Glomerular endothelial cell (primary cell): ENCODE data around the gene TFG. TPM values are rescaled to one million over a fixed set of nuclear protein-coding genes. Genes with fewer than 3 reads are reported as not detected.
"Not testable (repeated sequence)": the region's sequence is repeated elsewhere in the genome, so short reads cannot be mapped to it uniquely, and the experiment has no call there.

Source experiments
- DNase-seq: peaks from one replicate; pipeline ENCODE4 v3.0.0-alpha.2; 2011; ENCODE audit warnings: low read depth, low spot score; ENCODE audit errors: extremely low read depth
- total RNA-seq: library from RNA; depleted of rRNA; stranded (reverse); fragments of >200 nt; gene quantifications from 2 replicates; pipeline ENCODE4 v1.2.3, GENCODE V29; 2015

The TFG gene
- total RNA-seq: 126 and 127 TPM in 2 replicates

- DNase-seq: peak; percentile 93
Measured at GRCh38 chr3:100708989-100709841, at the start of gene TFG. Gene TFG (plus strand): TSS chr3:100709494. CDS start chr3:100713686, 4,192 bp downstream.

GRCh38 chr3:100661294-100661693 lies 48.0 kb upstream of the TFG start:
- not testable (repeated sequence) for DNase-seq

DNA sequence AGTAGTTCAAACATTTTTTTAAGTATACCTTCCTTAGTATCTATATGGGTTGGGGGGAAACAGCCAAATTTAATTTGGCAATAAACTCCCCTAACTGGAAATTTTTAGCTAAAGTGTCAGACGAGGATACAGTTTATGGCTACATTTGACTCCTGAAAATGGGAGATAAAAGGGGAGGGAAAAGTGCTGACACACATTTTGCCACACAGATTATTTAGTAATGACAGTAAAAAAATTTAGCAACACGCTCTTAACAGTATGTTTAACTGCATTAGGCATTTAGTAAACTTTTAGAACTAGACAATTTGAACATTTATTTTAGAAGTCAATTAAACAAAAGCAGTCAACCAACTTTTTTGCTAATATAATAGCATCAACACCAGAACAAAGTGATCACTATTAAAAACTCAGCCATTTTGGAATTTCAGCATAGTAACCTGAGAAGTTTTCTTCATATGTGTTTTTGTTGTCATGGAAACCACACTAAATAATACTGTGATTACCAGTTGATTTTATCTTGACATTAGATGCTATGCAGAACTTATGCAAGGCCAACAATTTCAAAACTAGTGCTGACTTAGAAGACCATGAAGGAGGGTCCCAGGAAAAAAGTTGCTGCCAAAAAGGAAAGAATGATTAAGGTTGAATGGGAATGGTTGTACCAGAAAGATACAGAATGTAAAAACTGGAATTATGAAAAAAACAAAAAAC lies 47.0 kb upstream of the TFG start:
- DNase-seq: no peak

GRCh38 chr3:100665230-100665629 lies 44.1 kb upstream of the TFG start:
- DNase-seq: no peak

DNA sequence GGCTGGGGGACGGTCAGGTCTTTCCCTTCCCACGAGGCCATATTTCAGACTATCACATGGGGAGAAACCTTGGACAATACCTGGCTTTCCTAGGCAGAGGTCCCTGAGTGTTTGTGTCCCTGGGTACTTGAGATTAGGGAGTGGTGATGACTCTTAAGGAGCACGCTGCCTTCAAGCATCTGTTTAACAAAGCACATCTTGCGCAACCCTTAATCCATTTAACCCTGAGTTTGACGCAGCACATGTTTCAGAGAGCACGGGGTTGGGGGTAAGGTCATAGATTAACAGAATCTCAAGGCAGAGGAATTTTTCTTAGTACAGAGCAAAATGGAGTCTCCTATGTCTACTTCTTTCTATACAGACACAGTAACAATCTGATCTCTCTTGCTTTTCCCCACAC lies 42.6 kb upstream of the TFG start:
- DNase-seq: not testable (repeated sequence)

- not testable (repeated sequence) for DNase-seq
Measured at GRCh38 chr3:100667316-100667715, 42.0 kb upstream of the TFG start.

- DNase-seq: not testable (repeated sequence)
Measured at GRCh38 chr3:100670995-100671394, 38.3 kb upstream of the TFG start.

GRCh38 chr3:100681496-100681895 lies 27.8 kb upstream of the TFG start:
- DNase-seq: no peak

DNA sequence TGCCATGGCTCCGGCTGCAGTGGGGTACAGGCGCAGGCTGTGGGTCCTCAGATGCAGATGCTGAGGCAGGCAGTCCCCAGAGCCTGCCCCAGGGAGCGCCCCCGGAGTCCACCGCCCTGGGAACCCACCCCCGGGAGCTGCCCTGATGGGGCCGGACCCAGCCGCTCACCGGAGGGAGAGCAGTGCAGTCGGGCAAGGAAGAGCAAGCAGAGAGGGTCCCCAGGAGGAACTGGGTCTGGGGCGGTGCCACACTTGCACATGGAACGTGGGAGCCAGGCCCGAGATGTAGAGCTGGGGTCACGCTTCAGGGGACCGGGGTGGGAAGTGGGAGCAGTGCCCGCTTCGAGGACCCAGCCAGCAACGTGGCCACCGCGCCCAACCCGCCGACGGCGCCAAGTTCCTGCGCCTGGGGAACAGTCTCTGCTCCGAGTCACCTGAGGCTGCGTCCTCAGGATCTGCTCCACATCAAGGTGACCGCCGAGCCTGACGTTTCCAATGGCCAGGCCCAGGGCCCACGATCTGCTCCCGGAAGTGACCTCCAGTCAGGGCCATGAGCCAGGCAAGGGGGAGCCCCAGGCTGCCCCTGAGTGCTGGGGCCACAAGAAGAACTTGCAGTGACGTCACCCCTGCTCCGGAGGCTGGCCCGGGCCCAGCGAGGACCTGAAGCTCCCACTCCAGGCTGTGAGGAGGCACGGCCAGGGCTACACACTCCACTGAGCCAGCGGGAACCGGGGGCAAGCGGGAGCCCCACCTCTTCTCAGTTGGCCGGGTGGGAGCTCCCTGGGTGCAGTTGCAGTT lies 27.0 kb upstream of the TFG start:
- no peak for DNase-seq

DNA sequence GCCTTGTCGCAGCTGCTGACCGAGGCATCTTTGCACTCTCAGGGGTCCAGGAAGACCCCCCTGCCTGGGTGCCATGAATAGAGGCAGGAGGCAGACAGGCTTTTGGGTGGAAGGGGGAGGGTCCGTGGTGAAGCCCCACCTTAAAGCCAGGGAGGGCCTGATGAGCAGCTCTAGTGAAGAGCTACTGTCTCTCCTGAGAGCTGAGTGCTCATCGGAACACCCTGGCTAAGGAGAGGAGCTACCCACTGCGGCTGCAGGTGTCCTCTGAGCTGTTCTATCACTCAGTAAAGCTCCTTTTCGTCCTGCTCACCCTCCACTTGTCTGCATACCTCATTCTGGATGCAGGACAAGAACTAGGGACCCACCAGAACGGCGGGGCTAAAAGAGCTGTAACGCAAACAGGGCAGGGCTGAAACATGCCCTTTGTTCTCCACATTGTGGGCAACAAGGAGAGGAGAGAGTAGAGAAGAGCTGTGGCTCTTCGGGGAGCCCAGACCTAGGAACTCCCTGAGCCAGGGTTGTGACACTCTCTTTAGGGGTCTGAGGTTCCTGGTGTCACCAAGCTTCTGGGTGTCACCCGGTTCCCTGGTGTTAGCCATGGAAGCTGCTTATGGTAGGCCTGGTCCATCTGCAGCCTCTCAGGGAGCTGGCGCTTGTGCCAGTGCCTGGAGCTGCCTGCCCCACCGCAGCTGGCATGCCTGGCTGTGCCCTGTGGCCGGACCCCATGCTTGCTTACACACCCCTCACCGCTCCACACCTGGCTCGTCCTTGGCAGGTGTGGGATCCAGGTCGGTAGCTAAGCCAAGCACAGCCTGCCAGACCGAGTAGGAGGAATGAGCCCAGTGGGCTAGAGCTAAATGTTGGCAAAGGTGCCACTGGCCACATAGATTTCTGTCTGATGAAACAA lies 26.2 kb upstream of the TFG start:
- DNase-seq: no peak

DNA sequence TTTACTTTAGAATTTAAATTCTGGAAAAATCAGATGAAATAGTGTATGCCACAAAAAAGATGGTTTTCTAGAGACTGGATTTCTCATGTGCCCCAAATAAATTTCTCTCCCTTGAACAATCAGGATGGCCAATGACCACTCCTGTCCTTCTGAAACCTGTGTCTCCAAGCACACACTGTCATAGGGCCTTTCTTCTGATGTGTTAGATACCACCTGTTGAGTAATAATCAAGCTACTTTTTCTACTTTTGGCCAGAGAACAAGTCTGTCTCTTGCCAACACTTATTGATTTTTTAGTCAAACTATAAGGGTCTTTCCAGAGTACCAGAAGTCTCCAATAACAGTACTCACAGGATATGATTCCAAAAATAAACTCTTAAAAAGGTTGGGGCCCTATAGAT lies 16.1 kb upstream of the TFG start:
- DNase-seq: no peak

DNA sequence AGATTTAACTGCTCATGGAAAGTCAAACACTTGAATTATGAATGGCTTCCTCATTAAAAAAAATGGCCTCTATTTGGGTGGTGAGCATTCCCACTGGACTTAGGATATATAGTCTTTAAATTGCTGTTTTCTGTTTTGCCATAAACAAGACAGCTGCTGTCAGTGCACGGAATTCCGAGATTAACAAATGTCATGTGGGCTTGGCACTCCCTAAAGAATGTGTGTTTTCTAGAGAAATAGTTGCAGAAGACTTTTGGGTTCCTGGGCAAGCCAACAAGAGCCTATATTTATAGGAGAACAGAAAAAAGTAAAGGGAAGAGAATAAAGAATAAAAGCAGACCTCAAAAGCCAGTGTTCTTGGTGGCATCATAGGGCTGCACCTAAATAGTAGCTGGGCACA lies 13.6 kb upstream of the TFG start:
- no peak for DNase-seq

GRCh38 chr3:100696161-100696560 lies 13.1 kb upstream of the TFG start:
- no peak for DNase-seq

GRCh38 chr3:100697172-100697571 lies 12.1 kb upstream of the TFG start:
- no peak for DNase-seq

DNA sequence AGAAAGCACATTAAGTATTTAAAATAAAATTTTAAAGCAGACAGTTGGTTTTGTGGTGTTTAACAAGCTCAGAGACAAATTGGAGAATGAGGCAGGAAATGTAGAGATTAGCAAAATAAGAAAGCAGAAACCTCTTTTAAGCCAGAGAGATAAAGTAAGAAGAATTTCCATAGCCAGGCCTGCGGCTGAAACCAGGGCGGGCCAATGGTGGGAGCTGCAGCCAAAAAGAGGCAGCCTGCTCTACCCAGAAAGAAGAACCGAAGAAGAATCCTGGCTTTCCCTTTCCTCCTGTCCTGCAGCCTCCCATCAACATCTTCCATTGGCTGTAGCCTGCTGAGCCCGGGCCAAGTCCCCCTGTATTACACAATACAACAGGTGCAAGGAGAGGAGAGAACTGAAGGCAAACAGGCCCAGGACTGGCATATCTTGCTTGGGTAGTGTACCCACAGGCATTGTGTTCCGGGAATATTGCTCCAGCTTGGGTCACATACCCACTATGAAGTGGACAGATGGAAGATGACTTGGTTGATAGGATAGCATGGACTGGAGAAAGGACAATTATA lies 11.5 kb upstream of the TFG start:
- no peak for DNase-seq

GRCh38 chr3:100698736-100699135 lies 10.6 kb upstream of the TFG start:
- DNase-seq: no peak

GRCh38 chr3:100700708-100701107 lies 8.6 kb upstream of the TFG start:
- DNase-seq: no peak

- DNase-seq: no peak
Measured at GRCh38 chr3:100702082-100702979, 7.0 kb upstream of the TFG start.

DNA sequence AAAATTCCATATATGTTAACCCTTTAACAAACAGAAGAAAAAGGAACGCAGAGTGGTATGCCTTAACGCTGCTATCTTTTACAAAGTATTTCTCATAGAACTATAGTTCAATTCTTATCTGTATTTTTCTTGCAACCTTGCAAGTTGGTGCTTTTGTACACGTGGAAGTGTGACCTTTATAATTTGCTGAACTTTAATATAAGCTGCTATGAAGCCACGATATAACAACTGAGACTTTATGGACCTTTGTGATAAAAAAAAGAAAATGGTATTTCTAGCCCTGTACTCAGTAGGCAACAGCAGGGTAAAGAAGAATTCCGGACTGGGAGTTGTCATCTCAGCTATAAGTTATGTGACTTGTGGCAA lies 6.3 kb upstream of the TFG start:
- DNase-seq: no peak
